ENCODE data around the gene ZNF407.

DNA sequence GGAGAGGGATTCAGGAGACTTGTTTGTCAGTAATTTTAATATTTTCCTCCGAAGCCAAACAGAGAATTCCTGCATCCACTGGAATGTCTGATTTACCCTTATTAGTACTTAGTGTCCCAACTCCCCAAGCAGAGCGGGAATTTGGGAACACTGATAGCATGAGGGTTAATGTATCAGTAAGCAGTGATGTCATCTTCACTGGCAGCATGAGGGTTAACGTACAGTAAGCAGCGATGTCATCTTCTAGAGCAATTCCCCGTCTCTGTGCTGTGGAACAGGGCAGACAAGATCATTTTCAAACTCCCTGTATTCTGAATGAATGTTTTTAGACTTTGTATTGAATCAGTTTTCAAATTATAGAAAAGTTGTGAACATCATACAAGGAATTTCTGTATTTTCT, 228.9 kb downstream of the ZNF407 start:
- TF ChIP-seq EP300 (IDR thresholded peaks at IDR 0.05) = no peak
- TF ChIP-seq, protein P1, sequence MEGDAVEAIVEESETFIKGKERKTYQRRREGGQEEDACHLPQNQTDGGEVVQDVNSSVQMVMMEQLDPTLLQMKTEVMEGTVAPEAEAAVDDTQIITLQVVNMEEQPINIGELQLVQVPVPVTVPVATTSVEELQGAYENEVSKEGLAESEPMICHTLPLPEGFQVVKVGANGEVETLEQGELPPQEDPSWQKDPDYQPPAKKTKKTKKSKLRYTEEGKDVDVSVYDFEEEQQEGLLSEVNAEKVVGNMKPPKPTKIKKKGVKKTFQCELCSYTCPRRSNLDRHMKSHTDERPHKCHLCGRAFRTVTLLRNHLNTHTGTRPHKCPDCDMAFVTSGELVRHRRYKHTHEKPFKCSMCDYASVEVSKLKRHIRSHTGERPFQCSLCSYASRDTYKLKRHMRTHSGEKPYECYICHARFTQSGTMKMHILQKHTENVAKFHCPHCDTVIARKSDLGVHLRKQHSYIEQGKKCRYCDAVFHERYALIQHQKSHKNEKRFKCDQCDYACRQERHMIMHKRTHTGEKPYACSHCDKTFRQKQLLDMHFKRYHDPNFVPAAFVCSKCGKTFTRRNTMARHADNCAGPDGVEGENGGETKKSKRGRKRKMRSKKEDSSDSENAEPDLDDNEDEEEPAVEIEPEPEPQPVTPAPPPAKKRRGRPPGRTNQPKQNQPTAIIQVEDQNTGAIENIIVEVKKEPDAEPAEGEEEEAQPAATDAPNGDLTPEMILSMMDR (IDR thresholded peaks at IDR 0.05) = no peak
- no peak for TF ChIP-seq POLR2A (IDR thresholded peaks at IDR 0.05)
- TF ChIP-seq POLR2AphosphoS5 (IDR thresholded peaks at IDR 0.05) = no peak

Data from gastroesophageal sphincter (tissue), 3 donors.